Trophoblast cell (in vitro differentiated cells and primary cell): ENCODE results near the gene SEPSECS.
A peak's percentile ranks its signal among the peaks of the same experiment; 100 is the strongest.

Experiments
- DNase-seq, 2 donors: peaks; one replicate each; pipeline ENCODE4 v3.0.0-alpha.2; 2016
- H2AFZ ChIP-seq: 2 replicates; pipeline ENCODE4 v1.6.1; 2013; ENCODE audit warnings: low read length, moderate library complexity, mild to moderate bottlenecking; ENCODE audit not compliant: insufficient read depth, poor library complexity
- H2AK5ac ChIP-seq: 2 replicates; pipeline ENCODE4 v1.6.1; 2013; ENCODE audit warnings: mild to moderate bottlenecking, low read length
- H2BK120ac ChIP-seq: 2 replicates; pipeline ENCODE4 v1.6.1; 2013; ENCODE audit warnings: low read length, mild to moderate bottlenecking, moderate library complexity; ENCODE audit not compliant: insufficient read depth, poor library complexity
- H2BK12ac ChIP-seq: 2 replicates; pipeline ENCODE4 v1.6.1; 2013; ENCODE audit warnings: mild to moderate bottlenecking, low read length, moderate library complexity
- H2BK5ac ChIP-seq: 2 replicates; pipeline ENCODE4 v1.6.1; 2013; ENCODE audit warnings: low read length, low read depth, moderate library complexity, mild to moderate bottlenecking; ENCODE audit not compliant: poor library complexity
- H3K14ac ChIP-seq: 2 replicates; pipeline ENCODE4 v1.6.1; 2013; ENCODE audit warnings: mild to moderate bottlenecking, low read length
- H3K18ac ChIP-seq: 2 replicates; pipeline ENCODE4 v1.6.1; 2013; ENCODE audit warnings: mild to moderate bottlenecking, low read length
- H3K23ac ChIP-seq: 2 replicates; pipeline ENCODE4 v1.6.1; 2013; ENCODE audit warnings: low read length
- H3K27ac ChIP-seq: 2 replicates; pipeline ENCODE4 v1.5.1; 2013; ENCODE audit warnings: low read depth, mild to moderate bottlenecking, inconsistent platforms, low read length, moderate library complexity
- H3K27me3 ChIP-seq: 2 replicates; pipeline ENCODE4 v1.6.1; 2013; ENCODE audit warnings: inconsistent platforms, mild to moderate bottlenecking, low read length, moderate library complexity; ENCODE audit not compliant: insufficient read depth
- H3K36me3 ChIP-seq, 2 experiments: 1 replicate in 1 of 2; 2 replicates in 1 of 2; pipeline ENCODE4 v1.6.1; 2013; ENCODE audit warnings: low read length in 2 of 2, mild to moderate bottlenecking in 2 of 2, moderate library complexity in 1 of 2; ENCODE audit not compliant: insufficient read depth in 2 of 2, control insufficient read depth in 1 of 2
- H3K4ac ChIP-seq: 2 replicates; pipeline ENCODE4 v1.6.1; 2013; ENCODE audit warnings: low read depth, mild to moderate bottlenecking, low read length, moderate library complexity
- H3K4me1 ChIP-seq, 2 experiments: 1 replicate in 1 of 2; 2 replicates in 1 of 2; pipeline ENCODE4 v1.6.1; 2013; ENCODE audit warnings: low read length in 2 of 2, mild to moderate bottlenecking in 2 of 2, moderate library complexity in 1 of 2; ENCODE audit not compliant: insufficient read depth in 2 of 2, control insufficient read depth in 1 of 2
- H3K4me2 ChIP-seq: 2 replicates; pipeline ENCODE4 v1.6.1; 2013; ENCODE audit warnings: inconsistent platforms, mild to moderate bottlenecking, low read length, moderate library complexity
- H3K4me3 ChIP-seq: 2 replicates; pipeline ENCODE4 v1.5.1; 2013; ENCODE audit warnings: mild to moderate bottlenecking, low read depth, low read length, inconsistent platforms
- H3K79me1 ChIP-seq: one replicate; pipeline ENCODE4 v1.6.1; 2013; ENCODE audit warnings: low read length
- H3K79me2 ChIP-seq: 2 replicates; pipeline ENCODE4 v1.6.1; 2013; ENCODE audit warnings: low read length, mild to moderate bottlenecking; ENCODE audit not compliant: control insufficient read depth, insufficient read depth, poor library complexity
- H3K9ac ChIP-seq: 2 replicates; pipeline ENCODE4 v1.6.1; 2013; ENCODE audit warnings: mild to moderate bottlenecking, low read length
- H3K9me3 ChIP-seq: 2 replicates; pipeline ENCODE4 v1.6.1; 2013; ENCODE audit warnings: low read depth, mild to moderate bottlenecking, control low read depth, inconsistent platforms, low read length; ENCODE audit not compliant: insufficient read depth
- H4K12ac ChIP-seq: 2 replicates; pipeline ENCODE4 v1.6.1; 2013; ENCODE audit warnings: low read depth, mild to moderate bottlenecking, low read length, moderate library complexity
- H4K8ac ChIP-seq: 2 replicates; pipeline ENCODE4 v1.6.1; 2013; ENCODE audit warnings: low read depth, mild to moderate bottlenecking, low read length, moderate library complexity
- H4K91ac ChIP-seq: one replicate; pipeline ENCODE4 v1.6.1; 2013; ENCODE audit warnings: low read depth, mild to moderate bottlenecking, low read length, moderate library complexity
- WGBS: extraction: QIAGEN DNeasy Blood & Tissue Kit; methylation state at CpG from one replicate; pipeline ENCODE4 v1.1.7; 2013; ENCODE audit warnings: missing lambda C conversion rate; ENCODE audit not compliant: insufficient read length, insufficient coverage; ENCODE audit errors: extremely low coverage; 5-methylcytosine and 5-hydroxymethylcytosine counted together

Gene SEPSECS

DNA sequence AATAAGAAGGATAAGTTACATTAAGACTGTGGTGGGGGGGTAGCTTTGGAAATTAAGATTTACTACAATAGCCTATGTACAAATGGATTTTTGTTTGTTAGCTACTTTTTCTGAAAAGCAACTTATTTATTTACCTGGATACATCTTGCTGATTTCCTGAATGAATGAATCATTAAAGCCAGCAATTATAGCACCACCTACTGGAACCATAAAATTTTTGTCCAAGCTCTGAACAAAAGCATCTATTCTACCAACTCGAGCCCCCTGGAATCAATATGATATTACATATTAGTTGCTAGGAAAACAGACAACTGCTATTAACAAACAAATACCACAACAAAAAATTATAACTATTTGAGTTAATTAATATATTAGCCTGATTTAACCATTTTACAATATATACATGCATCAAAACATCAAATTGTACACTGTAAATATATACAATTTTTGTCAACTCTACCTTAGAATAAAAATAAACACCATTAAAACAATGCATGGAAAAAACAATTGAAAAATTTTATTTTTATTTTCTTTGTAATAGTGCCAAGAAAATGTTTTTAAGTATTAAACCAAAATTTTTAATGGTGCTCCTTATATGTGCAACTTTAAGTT lies 15.3 kb downstream of the SEPSECS start:
- peak in 1 of 2 donors; percentile 66 for DNase-seq
- no peaks in the 10 kb centered on the region for H3K36me3 ChIP-seq
- no peaks in the 10 kb centered on the region for H3K79me1 ChIP-seq
- H4K91ac ChIP-seq = no peak overlapping the region
- no peak overlapping the region for H2BK5ac ChIP-seq
- H3K14ac ChIP-seq = no peak overlapping the region
- H4K8ac ChIP-seq = no peak overlapping the region
- H3K18ac ChIP-seq = no peak overlapping the region
- H3K9me3 ChIP-seq = no peaks in the 10 kb centered on the region
- H3K23ac ChIP-seq = no peak overlapping the region
- H2BK120ac ChIP-seq = no peak overlapping the region
- no peak overlapping the region for H2BK12ac ChIP-seq
- H3K79me2 ChIP-seq = no peaks in the 10 kb centered on the region
- H2AFZ ChIP-seq = no peak overlapping the region
- no peak overlapping the region for H3K4ac ChIP-seq
- H4K12ac ChIP-seq = no peak overlapping the region
- no peak overlapping the region for H2AK5ac ChIP-seq
- H3K4me2 ChIP-seq = no peak overlapping the region
- no peak overlapping the region for H3K4me3 ChIP-seq
- H3K9ac ChIP-seq = no peak overlapping the region
- H3K4me1 ChIP-seq = no peaks in the 10 kb centered on the region
- WGBS = no CpG with 5 or more reads among the region's 1 CpG
- no peaks in the 10 kb centered on the region for H3K27me3 ChIP-seq
- no peak overlapping the region for H3K27ac ChIP-seq

DNA sequence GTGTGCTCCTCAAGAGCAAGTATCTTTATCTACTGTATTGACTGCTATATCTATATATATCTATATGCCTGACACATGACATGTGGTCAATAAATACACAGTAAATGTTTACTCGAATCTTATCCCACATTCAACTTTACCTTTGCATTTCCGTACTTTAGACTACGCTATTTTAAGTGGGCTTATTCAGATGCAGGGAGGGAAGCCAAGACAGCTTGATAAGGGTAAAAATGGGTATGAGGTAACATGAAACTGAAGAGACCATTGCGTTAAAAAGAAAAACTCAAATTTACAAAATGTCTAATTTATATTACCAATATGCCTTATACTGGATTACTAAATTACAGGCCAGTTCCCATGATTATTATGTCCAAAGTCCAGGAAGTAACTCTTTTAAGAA lies 17.8 kb downstream of the SEPSECS start:
- Histone ChIP-seq H3K18ac (no peak overlapping the region), H2BK5ac (no peak overlapping the region), H3K14ac (no peak overlapping the region), H4K12ac (no peak overlapping the region), H2AFZ (no peak overlapping the region), H3K4me2 (no peak overlapping the region), H3K36me3 (no peaks in the 10 kb centered on the region), H4K91ac (no peak overlapping the region), H2BK12ac (no peak overlapping the region), H3K9me3 (peaks cover 2% of the 10 kb centered on the region), H3K4ac (no peak overlapping the region), H3K4me3 (no peak overlapping the region), H3K23ac (no peak overlapping the region), H3K79me1 (no peaks in the 10 kb centered on the region), H3K27ac (no peak overlapping the region), H3K79me2 (no peaks in the 10 kb centered on the region), H3K4me1 (no peaks in the 10 kb centered on the region), H4K8ac (no peak overlapping the region), H2AK5ac (no peak overlapping the region), H2BK120ac (no peak overlapping the region), H3K27me3 (no peaks in the 10 kb centered on the region), H3K9ac (no peak overlapping the region)
- no CpG with 5 or more reads among the region's 4 CpGs for WGBS
- DNase-seq = no peak

DNA sequence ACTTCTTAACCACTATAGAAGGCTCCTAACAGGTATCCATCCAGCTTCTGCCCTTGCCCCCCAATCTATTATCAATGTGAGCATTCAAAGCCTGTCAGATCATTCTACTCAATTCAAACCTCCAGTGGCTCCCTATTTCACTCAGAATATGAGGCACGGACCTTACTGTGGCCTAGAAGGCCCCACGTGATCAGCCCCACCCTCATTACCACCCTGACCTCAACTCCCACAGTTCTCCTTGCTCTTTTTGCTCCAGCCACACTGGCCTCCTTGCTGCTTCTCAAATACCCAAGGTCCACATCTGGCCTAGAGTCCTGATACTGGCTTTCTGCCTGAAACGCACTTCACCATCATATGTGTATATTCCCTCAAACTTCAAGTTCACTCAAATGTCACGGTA lies 18.7 kb downstream of the SEPSECS start:
- no peak overlapping the region for H2AK5ac ChIP-seq
- H3K14ac ChIP-seq = no peak overlapping the region
- H2BK5ac ChIP-seq = no peak overlapping the region
- H3K79me1 ChIP-seq = no peaks in the 10 kb centered on the region
- H3K18ac ChIP-seq = no peak overlapping the region
- no peak overlapping the region for H3K27ac ChIP-seq
- no peak overlapping the region for H3K4me3 ChIP-seq
- H3K23ac ChIP-seq = no peak overlapping the region
- no peak overlapping the region for H4K8ac ChIP-seq
- no peak overlapping the region for H4K91ac ChIP-seq
- no peak overlapping the region for H4K12ac ChIP-seq
- no peak overlapping the region for H3K4ac ChIP-seq
- H3K4me2 ChIP-seq = no peak overlapping the region
- H3K9ac ChIP-seq = no peak overlapping the region
- H3K9me3 ChIP-seq = peaks cover 2% of the 10 kb centered on the region
- no peak overlapping the region for H2BK120ac ChIP-seq
- DNase-seq = no peak
- no CpG with 5 or more reads among the region's 4 CpGs for WGBS
- H3K27me3 ChIP-seq = no peaks in the 10 kb centered on the region
- no peaks in the 10 kb centered on the region for H3K36me3 ChIP-seq
- H2BK12ac ChIP-seq = no peak overlapping the region
- no peaks in the 10 kb centered on the region for H3K4me1 ChIP-seq
- no peaks in the 10 kb centered on the region for H3K79me2 ChIP-seq
- no peak overlapping the region for H2AFZ ChIP-seq

DNA sequence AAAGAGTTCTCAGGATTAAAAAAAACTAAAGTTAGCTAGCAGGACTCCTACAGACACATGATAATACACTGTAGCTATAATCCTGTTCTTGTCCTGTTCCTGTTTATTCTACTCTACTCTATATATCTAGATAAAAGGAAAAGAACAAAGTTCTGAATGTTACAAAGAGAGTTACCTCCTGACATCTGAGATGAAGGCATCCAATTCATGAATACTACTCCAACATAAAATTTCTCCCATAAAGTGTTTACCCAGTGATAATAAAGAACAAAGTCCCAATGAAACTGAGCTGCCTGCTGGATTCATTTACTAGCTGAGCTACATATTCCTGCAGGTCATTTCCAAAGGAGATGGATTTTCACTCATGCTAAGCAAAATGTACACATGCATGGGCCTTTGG lies 27.1 kb downstream of the SEPSECS start:
- Histone ChIP-seq H2AFZ (no peak overlapping the region), H3K4me2 (no peak overlapping the region), H3K9ac (no peak overlapping the region)

More for the DNA sequence above, 27.1 kb downstream of the SEPSECS start:
- Histone ChIP-seq H3K4me1 (no peaks in the 10 kb centered on the region), H3K4ac (no peak overlapping the region), H2AK5ac (no peak overlapping the region), H4K8ac (no peak overlapping the region), H3K23ac (no peak overlapping the region), H3K27me3 (no peaks in the 10 kb centered on the region), H2BK5ac (no peak overlapping the region), H3K27ac (no peak overlapping the region), H3K36me3 (no peaks in the 10 kb centered on the region), H2BK12ac (no peak overlapping the region), H3K9me3 (peaks cover 2% of the 10 kb centered on the region), H3K14ac (no peak overlapping the region), H3K4me3 (no peak overlapping the region), H2BK120ac (no peak overlapping the region), H3K79me1 (no peaks in the 10 kb centered on the region), H3K79me2 (no peaks in the 10 kb centered on the region), H4K91ac (no peak overlapping the region), H3K18ac (no peak overlapping the region), H4K12ac (no peak overlapping the region)
- no peak for DNase-seq
